ENCODE data around the gene STXBP2.

STXBP2 gene

DNA sequence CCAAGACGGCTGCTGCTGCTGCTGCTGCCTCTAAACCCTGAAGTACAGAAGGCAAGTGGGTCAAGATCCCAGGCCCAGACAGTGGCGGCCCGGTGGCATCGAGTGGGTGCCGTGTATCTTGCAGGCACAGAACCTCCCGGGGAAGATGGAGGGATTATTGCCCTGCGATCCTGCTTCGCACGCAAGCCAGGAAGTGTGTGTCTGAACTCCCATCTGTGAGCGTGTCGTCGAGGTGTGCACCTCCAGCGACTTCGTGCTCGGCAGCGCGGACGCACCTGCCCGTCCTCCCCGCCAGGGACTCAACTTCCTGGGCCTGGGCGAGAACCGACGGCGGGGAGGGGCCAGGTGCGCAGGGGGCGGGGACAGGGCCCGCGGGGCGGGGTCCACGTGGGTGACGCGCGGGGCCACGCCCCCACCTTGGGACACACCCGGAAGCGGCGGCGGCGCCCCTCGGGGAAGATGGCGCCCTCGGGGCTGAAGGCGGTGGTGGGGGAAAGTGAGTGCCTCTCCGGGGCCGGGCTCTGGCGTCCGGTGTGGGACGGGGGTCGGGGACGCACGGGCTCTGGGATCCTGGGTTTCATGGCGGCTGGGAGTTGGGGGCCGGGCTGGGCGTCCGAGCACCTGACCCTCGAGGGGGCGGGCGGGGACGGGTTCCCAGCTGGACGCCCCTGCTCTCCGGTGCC is at the start of gene STXBP2:
Gene STXBP2 (plus strand): TSS at position 420 of the 683 bp plus-strand sequence. CDS start 40 bp downstream, at position 460.
- peak; percentile 83 to 84 for DNase-seq (ENCODE audit: low read depth in 2 of 2)

DNA sequence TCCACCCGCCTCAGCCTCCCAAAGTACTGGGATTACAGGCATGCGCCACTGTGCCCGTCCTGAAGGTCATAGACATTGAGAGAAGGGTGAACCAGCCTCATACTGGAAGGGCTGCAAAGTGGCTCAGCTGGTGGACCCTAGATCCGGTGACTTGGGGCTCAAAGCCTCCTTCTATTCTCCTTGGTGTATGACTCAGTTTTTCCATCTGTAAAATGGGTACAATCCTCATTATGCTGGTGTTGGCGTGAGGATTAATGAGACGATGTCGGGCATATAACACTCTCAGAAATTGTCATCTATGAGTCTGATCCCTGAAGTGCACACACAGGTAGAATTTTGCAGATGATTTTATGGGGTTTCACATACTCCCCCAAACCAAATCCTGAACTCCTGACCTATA is 47.1 kb upstream of the STXBP2 start:
- DNase-seq (ENCODE audit: low read depth in 2 of 2): no peak

DNA sequence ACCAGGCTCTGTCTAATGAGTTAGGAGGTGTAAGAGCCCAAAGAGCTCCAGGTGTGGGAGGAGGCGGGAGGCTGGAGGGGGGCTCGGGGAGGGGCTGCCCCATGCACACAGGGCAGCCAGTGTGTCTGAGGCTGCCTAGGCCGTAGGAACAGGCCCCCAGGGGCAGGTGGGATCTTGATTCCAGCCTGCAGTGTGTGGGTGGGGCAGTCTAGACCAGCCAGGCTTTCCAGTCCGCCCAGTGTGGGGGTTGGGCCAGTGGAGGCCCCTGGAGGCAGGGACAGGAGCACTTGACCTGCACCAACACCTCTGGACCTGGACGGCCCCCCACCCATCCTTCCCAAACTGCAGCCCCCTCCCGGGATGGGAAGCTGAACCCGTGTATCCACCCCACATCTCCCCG is 46.7 kb upstream of the STXBP2 start:
- no peak for DNase-seq (ENCODE audit: low read depth in 2 of 2)

DNA sequence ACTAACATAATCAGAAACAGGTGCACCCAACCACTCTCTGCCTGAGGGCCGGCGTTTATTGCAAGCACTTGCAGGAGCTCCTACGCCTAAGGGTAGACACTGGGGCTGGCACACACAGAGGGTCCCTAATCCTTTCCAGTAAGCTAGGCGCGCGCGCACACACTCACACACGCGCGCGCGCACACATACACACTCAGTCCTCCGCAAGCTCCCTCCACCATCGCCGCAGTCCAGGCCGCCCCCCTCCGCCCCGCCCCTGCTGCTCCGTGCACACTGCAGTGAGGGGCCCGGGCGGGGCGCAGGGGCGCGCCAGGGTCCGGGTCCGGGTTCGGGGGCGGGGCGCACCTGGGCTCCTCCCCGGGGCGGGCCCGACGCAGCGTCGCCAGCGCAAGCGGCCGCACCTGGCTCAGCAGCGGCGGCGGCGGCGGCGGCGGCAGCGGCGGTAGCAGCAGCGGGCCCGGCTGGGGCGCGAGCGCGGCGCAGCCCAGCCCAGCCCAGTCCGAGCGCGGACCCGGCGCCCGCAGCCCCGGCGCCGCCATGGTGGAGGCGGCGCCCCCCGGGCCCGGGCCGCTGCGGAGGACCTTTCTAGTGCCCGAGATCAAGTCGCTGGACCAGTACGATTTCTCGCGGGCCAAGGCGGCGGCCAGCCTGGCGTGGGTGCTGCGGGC is 41.3 kb upstream of the STXBP2 start, which contains the start of gene CAMSAP3:
Gene CAMSAP3 (plus strand): TSS at position 398 of the 668 bp plus-strand sequence. CDS start 140 bp downstream, at position 538.
- DNase-seq (ENCODE audit: low read depth in 2 of 2): peak in 1 of 2 experiments; percentile 18

DNA sequence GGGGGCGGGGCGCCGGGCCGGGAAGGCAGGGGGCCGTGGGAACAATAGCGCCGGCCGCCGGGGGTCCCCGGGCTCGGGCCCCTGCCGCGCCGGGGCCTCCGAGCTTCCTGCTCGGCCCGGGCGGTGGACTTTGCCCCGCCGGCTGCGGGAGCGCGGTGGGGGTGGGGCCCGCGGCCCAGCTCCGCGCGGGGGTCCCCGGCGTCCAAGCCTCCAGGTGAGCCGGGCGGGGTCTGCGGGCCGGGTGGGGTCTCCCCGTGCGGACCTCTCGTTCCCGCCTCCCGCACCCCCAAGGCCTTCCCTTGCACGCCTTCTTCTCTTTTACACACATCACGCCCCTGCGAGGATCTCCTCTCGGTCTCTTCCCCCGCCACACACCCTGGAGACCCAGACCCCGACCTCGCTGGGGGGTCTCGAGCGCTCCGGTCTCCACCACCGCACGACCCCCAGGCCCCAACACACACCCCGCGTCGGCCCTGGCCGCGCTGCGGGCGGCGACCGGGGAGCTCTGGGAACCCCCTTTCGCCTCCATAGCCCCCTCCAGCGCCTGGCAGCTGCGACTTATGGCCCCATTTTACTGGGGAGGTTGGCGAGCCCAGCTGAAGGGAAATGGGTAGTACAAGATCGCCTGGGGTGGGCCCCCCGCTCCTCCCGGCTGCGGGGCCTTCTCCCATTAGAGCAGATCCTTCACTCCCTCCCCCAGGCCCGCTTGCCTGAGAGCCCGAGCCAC is 40.5 kb upstream of the STXBP2 start:
- DNase-seq (ENCODE audit: low read depth in 2 of 2): no peak

DNA sequence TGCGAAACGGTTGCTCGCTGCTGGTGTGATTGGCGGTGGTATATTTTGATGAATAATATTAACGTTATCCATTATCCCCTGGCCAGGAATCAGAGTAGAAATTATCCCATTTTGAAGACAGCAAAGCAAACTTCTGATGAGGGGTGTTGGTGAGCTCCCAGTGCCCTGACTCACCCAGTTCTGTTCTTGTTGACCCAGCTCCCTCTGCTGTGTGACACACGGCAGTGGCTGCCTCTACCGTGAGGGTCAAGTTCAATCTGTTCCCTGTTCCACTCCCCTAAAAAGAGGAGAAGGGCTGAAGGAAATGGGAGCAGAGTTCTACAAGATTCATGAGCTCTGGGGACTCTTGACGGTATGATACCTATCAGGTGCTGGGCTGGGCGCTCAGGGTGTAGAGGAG is 39.2 kb upstream of the STXBP2 start:
- DNase-seq (ENCODE audit: low read depth in 2 of 2): no peak

DNA sequence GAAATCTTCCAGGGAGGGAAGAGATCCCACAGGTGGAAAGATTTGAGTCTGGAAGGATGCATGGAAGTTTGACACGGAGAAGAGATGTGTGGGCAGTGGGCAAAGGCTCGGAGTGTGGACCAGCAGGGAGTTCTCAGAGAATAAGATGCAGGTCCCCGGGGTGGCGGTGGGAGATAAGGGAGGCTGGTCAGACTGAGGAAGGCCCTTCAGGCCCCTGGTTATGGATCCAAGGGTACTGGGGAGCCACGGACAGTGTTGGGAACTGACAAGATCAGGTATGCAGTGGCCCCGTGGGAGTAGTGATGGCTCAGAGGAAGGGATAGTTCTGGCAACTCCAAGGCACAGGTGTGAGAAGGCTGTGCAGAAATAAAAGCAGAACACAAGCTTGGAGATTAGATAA is 38.7 kb upstream of the STXBP2 start:
- DNase-seq (ENCODE audit: low read depth in 2 of 2): no peak

DNA sequence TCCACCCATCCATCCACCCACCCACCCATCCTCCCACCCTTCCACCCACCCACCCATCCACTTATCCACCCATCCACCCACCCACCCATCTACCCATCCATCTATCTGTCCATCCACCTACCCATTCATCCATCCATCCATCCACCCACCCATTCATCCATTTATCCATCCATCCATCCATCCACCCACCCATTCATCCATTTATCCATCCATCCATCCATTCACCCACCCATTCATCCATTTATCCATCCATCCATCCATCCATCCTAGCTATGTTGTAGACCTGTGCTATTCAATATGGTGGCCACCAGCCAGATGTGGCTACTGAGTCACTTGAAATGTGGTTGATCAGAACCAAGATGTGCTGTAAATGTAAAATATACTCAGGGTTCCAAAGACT is 36.2 kb upstream of the STXBP2 start:
- no peak for DNase-seq (ENCODE audit: low read depth in 2 of 2)

DNA sequence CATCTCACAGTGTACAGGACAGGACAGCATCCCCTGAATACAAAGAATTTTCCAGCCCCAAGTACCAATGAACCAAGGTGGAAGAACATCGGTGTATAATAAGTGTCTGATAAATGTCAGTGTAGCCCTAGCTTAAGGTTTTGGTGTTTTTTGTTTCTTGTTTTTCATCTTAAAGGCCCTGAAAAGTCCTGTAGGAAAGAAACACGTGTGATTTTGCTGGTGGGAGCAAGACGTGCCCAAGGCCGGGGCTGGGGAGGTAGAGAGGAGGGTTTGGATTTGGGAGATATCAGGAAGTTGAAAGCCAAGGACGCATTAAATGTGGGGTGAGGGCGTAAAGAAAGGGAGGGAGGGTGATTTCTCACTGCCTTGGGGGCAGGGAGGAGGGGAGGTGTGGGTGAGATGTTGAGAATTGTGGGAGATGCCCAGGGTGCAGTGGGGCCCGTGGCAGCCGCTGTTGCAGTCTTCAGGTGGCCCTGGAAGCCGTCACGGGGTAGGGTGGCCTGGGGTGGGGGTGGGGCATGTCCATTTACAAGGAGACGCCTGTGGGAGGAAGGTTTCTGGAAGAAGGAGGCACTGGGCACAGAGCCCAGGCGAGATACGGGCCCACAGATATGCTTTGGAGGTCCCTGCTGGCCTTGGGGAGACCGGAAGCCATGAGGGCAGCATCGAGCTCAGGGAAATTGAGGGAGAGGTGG is 34.5 kb upstream of the STXBP2 start:
- DNase-seq (ENCODE audit: low read depth in 2 of 2): no peak

DNA sequence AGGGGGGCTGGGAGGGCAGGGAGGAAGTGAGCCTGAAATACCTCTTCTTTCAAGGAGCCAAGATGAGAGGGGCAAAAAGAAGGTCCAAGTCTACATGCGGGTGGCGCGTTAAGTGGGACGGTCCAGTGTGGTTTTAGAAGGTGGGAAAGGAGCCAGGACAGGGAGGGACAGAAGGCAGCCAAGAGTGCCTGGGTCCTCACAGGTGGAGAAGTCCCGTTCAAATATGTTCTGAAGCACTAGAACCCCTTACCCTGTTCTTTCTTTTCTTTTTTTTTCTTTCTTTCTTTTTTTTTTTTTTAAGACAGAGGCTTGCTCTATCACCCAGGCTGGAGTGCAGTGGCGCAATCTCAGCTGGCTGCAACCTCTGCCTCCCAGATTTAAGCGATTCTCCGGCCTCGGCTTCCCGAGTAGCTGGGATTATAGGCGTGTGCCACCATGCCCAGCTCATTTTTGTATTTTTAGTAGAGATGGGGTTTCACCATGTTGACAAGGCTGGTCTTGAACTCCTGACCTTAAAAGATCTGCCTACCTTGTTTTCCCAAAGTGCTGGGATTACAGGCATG is 33.9 kb upstream of the STXBP2 start:
- no peak for DNase-seq (ENCODE audit: low read depth in 2 of 2)

DNA sequence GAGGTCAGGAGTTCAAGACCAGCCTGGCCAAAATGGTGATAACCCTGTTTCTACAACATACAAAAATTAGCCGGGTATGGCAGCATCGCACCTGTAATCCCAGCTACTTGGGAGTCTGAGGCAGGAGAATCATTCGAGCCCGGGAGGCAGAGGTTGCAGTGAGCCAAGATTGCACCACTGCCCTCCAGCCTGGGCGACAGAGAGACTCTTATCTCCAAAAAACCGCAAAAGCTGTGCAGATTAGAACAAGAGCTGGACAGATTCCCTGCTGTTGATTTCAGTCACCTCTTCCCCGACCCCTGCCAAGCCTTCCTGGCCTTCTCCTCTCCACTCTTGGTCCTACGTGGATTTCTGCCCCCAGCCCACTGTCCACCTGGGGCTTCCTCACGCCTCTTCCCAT is 33.0 kb upstream of the STXBP2 start:
- DNase-seq (ENCODE audit: low read depth in 2 of 2): no peak

DNA sequence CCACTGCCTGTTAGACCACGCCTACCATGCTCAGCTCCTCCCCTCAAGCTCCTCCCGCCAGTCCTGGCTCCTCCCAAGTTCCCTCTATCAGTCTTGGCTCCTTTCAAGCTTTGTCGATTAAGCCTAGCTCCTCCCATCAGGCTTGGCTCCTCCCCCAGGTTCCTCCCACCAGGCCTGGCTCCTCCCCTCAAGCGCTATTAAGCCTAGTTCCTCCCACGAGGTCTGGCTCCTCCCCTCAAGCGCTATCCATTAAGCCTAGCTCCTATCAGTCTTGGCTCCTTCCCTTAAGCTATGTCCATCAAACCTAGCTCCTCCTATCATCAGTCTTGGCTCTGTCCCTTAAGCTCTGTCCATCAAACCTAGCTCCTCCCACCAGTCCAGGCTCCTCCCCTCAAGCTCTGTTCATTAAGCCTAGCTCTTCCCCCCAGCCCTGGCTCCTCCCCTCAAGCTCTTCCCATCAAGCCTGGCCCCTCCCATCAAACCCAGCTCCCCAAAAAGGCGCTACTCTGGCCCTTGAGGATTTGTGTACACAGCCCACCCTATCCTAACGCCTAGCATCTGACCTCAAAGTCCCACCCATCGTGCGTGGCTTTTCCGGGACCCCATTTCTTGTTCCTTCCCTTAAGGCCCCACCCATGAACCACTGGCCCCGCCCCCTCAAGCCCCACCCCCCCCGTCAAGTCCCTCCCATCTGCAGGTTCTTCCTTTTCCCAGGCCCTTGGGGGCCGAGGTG is 31.3 kb upstream of the STXBP2 start:
- peak in 1 of 2 experiments; percentile 40 for DNase-seq (ENCODE audit: low read depth in 2 of 2)

DNA sequence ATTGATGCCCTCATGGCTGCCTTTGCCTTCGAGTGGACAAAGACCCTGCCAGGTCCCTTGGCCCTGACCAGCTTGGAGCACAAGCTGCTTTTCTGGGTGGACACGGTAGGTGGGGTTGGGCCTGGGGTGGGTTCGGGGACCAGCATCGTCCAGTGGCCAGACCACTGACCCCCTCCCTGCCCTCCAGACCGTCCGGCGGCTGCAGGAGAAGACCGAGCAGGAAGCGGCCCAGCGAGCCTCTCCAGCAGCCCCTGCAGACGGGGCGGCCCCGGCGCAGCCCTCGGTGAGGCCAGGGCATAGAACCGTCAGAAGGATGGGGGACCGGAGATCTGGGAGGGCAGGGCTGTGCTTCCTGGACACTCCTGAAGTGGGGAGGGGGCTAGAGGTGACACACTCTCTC is 30.6 kb upstream of the STXBP2 start:
- DNase-seq (ENCODE audit: low read depth in 2 of 2): no peak

DNA sequence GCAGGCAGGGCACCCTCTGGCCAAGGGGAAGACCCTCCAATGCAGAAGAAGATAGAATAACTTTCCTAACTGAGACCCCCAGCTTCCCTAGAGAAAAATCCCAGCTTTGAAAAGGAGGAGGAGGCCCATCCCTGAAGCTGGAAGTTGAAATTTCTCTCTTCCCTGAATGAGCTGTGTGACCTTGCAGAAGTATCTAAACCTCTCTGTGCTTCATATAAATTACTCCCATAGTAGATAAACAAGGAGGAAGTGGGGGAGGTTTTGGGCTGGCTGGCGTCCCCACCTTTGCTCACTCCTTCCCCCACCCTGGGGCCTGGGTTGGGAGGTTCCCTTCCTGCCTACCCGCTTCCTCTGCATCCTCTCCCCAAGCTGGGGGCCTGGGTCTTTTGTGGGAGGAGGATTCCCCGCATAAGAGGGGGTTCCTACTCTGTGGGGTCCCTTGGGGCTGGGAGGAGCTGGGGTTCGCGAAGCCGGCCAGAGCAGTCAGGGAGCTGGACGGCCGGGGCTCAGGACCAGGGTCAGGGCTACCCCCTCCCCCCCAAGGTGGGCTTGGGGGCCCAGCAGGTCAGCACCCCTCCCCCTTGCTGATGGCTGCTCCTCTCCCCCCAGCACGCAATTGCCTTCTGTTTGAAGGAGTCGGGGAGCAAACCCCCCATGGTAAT is 29.6 kb upstream of the STXBP2 start:
- DNase-seq (ENCODE audit: low read depth in 2 of 2): no peak

DNA sequence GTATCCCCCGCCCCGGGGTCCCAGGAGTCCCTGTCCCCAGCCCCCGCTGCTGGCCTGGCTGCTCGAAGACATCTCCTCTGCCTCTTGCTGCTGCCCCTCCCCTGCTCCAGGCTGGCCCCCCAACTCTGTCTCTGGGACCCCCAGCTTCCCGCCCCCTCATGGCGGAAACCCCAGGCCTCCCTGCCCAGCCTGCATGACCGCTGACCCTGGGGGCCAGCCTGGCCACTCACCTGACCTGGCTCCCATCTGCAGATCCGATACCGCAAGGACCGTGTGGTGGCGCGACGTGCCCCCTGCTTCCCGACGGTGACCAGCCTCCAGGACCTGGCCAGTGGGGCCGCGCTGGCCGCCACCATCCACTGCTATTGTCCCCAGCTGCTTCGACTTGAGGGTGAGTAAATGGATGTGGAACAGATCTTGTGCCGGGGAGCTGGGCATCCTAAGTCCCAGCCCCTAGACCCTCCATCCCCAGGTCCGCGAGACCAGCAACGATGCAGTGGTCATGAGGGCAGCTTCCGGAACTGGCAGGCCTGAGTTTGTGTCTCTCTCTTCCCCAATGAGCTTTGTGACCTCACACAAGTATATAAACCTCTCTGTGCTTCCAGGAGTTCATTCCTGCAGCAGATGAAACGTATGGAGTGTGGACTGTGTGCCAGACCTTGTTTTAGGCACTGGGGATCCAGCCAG is 28.9 kb upstream of the STXBP2 start:
- DNase-seq (ENCODE audit: low read depth in 2 of 2): no peak

DNA sequence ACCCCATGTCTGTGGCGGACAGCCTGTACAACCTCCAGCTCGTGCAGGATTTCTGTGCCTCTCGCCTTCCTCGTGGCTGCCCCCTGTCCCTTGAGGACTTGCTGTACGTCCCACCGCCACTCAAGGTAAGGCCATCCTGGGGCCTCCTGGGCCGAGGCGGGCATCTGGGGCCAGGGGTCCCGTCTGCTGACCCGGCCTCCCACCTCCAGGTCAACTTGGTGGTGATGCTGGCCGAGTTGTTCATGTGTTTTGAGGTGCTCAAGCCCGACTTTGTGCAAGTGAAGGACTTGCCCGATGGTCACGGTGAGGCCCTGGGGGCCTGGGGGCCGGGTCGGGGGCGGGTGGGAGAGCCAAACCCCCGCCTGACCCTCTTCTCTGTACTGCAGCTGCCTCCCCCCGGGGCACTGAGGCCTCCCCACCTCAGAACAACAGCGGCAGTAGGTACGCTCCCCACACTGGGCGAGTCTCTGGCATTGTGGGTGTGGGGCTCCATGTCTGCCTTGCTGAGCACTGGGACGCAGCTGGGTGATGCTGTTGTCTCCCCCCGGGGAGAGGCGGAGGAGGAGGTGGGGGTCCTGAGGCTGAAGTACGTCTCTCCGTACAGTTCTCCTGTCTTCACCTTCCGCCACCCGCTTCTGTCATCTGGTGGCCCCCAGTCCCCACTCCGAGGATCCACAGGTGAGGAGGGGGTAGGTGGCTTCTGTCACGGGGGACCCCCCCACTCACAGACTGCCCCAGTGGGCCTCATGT is 26.2 kb upstream of the STXBP2 start:
- no peak for DNase-seq (ENCODE audit: low read depth in 2 of 2)

DNA sequence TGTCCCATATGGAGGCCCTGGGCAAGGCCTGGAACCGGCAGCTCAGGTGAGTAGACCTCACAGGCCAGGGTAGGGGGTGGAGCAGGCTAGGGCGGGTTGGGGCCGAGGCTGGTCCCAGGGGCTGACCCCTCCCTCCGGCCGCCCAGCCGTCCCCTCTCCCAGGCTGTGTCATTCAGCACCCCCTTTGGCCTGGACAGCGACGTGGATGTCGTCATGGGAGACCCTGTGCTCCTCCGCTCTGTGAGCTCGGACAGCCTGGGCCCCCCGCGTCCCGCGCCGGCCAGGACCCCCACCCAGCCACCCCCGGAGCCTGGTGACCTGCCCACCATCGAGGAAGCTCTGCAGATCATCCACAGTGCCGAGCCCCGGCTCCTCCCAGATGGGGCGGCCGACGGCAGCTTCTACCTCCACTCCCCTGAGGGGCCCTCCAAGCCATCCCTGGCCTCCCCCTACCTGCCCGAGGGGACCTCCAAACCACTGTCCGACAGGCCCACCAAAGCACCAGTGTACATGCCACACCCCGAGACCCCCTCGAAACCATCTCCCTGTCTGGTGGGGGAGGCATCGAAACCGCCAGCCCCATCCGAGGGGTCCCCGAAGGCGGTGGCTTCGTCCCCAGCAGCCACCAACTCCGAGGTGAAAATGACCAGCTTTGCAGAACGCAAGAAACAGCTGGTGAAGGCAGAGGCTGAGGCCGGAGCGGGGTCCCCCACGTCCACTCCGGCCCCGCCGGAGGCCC is 25.2 kb upstream of the STXBP2 start:
- no peak for DNase-seq (ENCODE audit: low read depth in 2 of 2)

Measured in stimulated activated CD4-positive, alpha-beta T cell treated with anti-CD3 and anti-CD28 coated beads, Interleukin-12 subunit alpha, Interleukin-12 subunit beta, amount 100 ng/mL, for 24 hours (primary cell).